ENCODE data around the gene KIF13A. TPM values are rescaled to one million over a fixed set of nuclear protein-coding genes. Genes with fewer than 3 reads are reported as not detected.

The KIF13A gene
- 10 to 100 TPM; 15.5 to 50.5 (median 24.5) TPM for total RNA-seq

DNA sequence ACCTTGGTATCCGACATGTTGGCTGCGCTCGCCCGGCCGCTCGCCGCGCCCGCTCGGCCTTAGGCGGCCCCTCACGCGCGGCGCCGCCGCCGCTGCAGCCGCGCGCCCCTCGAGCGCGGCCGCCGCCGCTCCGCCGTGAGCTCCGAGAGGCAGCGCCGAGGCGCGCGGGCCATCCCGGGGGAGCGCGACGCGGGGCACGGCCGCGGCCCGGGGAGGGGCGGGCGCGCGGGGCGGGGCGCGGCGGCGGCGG lies at the start of gene KIF13A:
Gene KIF13A, minus strand, starts transcription at position 189 of the 250 bp plus-strand sequence. Its CDS starts 172 bp downstream, at position 17.
- in situ Hi-C loops (cut with MboI; ENCODE audit: low pct_unique_long_range_greater_than_20kb in 2 of 9, low sequenced_read_pairs in 9 of 9, unreplicated experiment in 9 of 9) = loop anchor here in 1 of 9 experiments (25.0 kb wide), 1 partner anchor 125 kb away; the partner anchor contains the start of gene NHLRC1
- WGBS, 10 experiments = no CpG with 5 or more reads among the region's 54 CpGs
- ATAC-seq (replicated peaks in 6 of 8) = no peak
- Histone ChIP-seq H3K4me1 (replicated peaks in 1 of 2) (peaks cover 23 to 25% of the 10 kb centered on the region in 2 donors), H3K27ac (peak within 1 kb of the TSS; percentile 90 to 92), H3K4me3 (peak within 1 kb of the TSS; percentile 52 to 94 (median 86))

DNA sequence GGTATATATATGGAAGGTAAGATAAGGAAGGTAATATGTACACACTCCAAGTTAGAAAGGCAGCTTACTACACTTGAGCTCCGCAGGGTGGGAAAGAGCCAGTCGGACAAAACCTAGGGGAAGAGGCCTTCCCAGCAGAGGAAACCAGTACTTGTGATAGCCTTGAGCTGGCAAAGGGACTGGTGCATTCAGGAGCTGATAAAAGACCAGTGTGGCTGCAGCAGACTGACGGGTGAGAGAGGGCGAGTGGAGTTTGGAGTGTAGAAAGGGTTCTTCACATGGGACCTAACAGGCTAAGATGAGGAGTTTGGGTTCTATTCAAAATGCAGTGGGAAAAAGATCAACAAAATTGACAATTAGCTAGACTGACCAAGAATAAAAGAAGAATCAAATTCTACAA lies 49.3 kb upstream of the KIF13A start:
- no peak overlapping the region for H3K27ac ChIP-seq
- ATAC-seq (replicated peaks in 6 of 8) = no peak
- H3K4me3 ChIP-seq = no peak overlapping the region
- in situ Hi-C loops (cut with MboI; ENCODE audit: low pct_unique_long_range_greater_than_20kb in 2 of 9, low sequenced_read_pairs in 9 of 9, unreplicated experiment in 9 of 9) = no loop called here
- no peaks in the 10 kb centered on the region for H3K4me1 ChIP-seq (replicated peaks in 1 of 2)
- WGBS, 10 experiments = 81 to 100% (median 96%) methylated on average over 2 to 4 of the region's 4 CpGs; no CpG with 5 or more reads in 2 of the 10 experiments

DNA sequence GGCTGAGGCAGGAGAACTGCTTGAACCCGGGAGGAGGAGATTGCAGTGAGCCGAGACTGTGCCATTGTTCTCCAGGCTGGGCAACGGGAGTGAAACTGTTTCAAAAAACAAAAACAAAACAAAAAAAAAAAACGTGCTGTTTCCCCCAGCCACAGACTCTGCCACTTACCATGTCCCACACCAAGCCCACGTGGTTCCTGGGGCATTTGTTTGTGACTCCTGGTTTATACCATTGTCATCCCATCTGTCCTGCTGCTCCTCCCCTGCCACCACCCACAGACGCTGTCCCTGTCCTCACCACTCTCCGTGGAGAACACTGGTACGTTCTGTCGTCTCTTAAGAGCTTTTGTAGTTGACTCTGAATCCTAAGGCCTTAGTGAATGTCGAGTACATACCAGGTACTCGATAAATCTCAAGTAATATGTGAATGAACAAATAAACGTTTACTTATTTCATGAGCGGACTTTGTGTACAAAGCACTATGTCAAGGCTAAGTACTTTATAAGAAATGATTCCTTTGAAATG lies 48.0 kb upstream of the KIF13A start:
- in situ Hi-C loops (cut with MboI; ENCODE audit: low pct_unique_long_range_greater_than_20kb in 2 of 9, low sequenced_read_pairs in 9 of 9, unreplicated experiment in 9 of 9) = no loop called here
- H3K4me3 ChIP-seq = no peak overlapping the region
- no peaks in the 10 kb centered on the region for H3K4me1 ChIP-seq (replicated peaks in 1 of 2)
- WGBS, 10 experiments = 79 to 94% (median 84%) methylated on average over 1 to 12 of the region's 13 CpGs; no CpG with 5 or more reads in 2 of the 10 experiments
- no peak for ATAC-seq (replicated peaks in 6 of 8)
- no peak overlapping the region for H3K27ac ChIP-seq

DNA sequence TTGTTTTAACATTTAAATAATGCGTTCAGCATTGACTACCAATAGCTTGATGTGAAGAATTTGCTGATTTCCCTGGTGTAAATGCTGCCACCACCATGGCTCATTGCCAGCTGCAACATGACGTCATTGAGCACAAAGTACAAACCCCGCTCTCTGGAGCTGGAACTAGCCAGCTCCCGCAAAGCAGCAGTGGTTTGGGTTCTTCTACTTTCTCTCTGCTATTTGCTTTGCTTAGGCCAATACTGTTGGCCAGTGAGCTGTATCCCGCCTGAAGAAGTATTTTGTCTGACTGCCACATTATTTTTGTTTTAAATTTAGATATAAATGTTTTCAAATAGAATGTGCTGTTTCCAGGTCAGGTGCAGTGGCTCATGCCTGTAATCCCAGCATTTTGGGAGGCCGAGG lies 47.4 kb upstream of the KIF13A start:
- no peaks in the 10 kb centered on the region for H3K4me1 ChIP-seq (replicated peaks in 1 of 2)
- no peak overlapping the region for H3K27ac ChIP-seq
- H3K4me3 ChIP-seq = no peak overlapping the region
- peak in 5 of 8 experiments; percentile 11 to 51 (median 32) for ATAC-seq (replicated peaks in 6 of 8)
- WGBS, 10 experiments = 50 to 100% (median 86%) methylated on average over 1 to 6 of the region's 6 CpGs
- in situ Hi-C loops (cut with MboI; ENCODE audit: low pct_unique_long_range_greater_than_20kb in 2 of 9, low sequenced_read_pairs in 9 of 9, unreplicated experiment in 9 of 9) = no loop called here

DNA sequence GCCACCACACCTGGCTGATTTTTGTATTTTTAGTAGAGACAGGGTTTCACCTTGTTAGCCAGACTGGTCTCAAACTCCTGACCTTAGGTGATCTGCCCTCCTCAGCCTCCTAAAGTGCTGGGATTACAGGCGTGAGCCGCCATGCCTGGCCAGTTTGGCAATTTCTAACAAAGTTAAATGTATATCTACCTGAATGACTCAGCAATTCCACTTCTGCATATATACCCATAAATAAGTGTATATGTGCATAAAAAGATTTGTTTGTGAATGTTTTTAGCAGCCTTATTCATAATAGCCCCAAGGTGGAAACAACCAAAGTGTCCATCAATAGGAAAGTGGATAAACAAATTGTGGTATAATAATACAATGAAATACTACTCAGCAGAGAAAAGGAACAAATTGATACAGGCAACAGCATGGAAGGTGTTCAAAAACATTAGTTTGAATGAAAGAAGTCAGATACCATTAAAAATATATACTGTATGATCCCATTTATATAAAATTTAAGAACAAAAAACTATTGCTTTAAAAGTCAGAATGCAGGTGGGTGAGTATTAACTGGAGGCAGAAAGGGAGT lies 44.3 kb upstream of the KIF13A start:
- no peak for ATAC-seq (replicated peaks in 6 of 8)
- WGBS, 10 experiments = 70 to 100% (median 92%) methylated on average over 1 to 2 of the region's 2 CpGs; no CpG with 5 or more reads in 3 of the 10 experiments
- no peak overlapping the region for H3K27ac ChIP-seq
- no peaks in the 10 kb centered on the region for H3K4me1 ChIP-seq (replicated peaks in 1 of 2)
- in situ Hi-C loops (cut with MboI; ENCODE audit: low pct_unique_long_range_greater_than_20kb in 2 of 9, low sequenced_read_pairs in 9 of 9, unreplicated experiment in 9 of 9) = no loop called here
- H3K4me3 ChIP-seq = no peak overlapping the region

DNA sequence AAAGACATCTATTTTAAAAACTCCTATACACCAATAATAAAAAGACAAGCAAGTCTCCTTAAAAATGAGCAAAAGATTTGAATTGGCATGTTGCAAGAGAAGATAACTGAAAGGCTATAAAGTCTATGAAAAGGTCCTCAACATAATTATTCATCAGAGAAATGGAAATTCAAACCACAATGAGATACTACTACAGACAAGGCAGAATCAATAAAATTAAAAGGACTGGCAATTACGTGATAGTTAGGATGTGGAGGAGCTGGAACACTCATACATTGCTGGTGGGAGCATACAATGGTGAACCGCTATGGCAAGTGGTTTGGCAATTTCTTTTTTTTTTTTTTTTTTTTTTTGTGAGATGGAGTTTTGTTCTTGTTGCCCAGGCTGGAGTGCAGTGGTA lies 43.8 kb upstream of the KIF13A start:
- Histone ChIP-seq H3K27ac (no peak overlapping the region), H3K4me1 (replicated peaks in 1 of 2) (no peaks in the 10 kb centered on the region), H3K4me3 (no peak overlapping the region)
- WGBS, 10 experiments = 43 to 100% (median 86%) methylated on average over 1 to 2 of the region's 2 CpGs; no CpG with 5 or more reads in 1 of the 10 experiments
- ATAC-seq (replicated peaks in 6 of 8) = no peak
- in situ Hi-C loops (cut with MboI; ENCODE audit: low pct_unique_long_range_greater_than_20kb in 2 of 9, low sequenced_read_pairs in 9 of 9, unreplicated experiment in 9 of 9) = no loop called here

DNA sequence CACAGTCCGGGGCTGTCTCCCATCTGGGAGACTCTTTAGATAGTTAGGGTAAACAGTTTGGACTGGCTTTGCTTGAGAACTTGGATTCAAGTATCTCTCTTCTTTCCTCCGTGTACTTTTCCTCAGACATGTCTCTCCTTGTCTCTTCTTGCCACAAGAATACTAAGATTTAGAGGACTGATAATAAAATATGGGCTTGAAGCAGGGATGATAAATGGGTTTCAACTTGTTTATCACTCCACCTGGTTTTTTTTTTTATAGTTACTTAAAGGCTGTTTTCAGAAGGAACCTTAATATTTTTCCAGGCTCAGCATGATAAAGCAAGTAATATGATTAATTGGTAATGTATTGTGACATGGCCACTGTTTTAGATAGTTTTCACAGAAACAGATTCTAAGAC lies 40.9 kb upstream of the KIF13A start:
- WGBS, 10 experiments = 33 to 86% (median 59%) methylated on average over 1 to 2 of the region's 2 CpGs; no CpG with 5 or more reads in 2 of the 10 experiments
- peaks cover 5 to 8% of the 10 kb centered on the region in 2 donors for H3K4me1 ChIP-seq (replicated peaks in 1 of 2)
- H3K4me3 ChIP-seq = no peak overlapping the region
- no peak overlapping the region for H3K27ac ChIP-seq
- ATAC-seq (replicated peaks in 6 of 8) = no peak
- in situ Hi-C loops (cut with MboI; ENCODE audit: low pct_unique_long_range_greater_than_20kb in 2 of 9, low sequenced_read_pairs in 9 of 9, unreplicated experiment in 9 of 9) = no loop called here

DNA sequence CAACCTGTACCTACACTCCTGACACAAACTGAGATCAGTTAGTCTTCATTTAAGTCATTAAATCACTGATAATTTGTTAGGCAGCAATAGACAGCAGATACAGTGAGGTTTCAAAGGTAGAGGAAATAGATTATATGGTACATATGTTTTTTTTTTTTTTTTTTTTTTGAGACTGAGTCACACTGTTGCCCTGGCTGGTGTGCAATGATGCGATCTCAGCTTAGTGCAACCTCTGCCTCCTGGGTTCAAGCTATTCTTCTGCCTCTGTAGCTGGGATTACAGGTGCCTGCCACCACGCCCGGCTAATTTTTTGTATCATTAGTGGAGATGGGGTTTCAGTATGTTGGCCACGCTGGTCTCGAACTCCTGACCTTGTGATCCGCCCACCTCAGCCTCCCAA lies 38.2 kb upstream of the KIF13A start:
- no peak for ATAC-seq (replicated peaks in 6 of 8)
- 90 to 100% (median 100%) methylated on average over 1 to 2 of the region's 6 CpGs; no CpG with 5 or more reads in 6 of the 10 experiments for WGBS, 10 experiments
- in situ Hi-C loops (cut with MboI; ENCODE audit: low pct_unique_long_range_greater_than_20kb in 2 of 9, low sequenced_read_pairs in 9 of 9, unreplicated experiment in 9 of 9) = no loop called here

DNA sequence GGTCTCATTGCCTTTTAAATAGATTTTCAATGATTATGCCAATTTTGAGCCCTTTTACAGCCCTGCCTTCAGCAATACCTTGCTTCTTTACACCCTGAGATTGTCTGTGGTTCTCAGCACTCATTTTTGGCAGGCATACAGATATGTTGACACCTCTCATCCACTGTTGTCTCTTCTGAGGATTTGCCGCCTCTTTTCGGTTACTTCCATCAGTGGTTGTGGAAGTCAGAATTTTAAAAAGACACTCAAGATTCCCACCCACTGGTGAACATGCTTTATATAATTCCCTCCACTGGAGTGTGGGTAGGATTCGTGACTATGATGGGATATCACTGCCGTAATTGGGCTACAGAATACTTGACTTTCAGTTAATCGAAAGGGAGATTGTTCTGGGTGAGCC lies 37.4 kb upstream of the KIF13A start:
- no peak for ATAC-seq (replicated peaks in 6 of 8)
- 94 to 100% (median 95%) methylated on average over 1 to 5 of the region's 5 CpGs; no CpG with 5 or more reads in 4 of the 10 experiments for WGBS, 10 experiments
- Histone ChIP-seq H3K4me3 (no peak overlapping the region), H3K27ac (no peak overlapping the region), H3K4me1 (replicated peaks in 1 of 2) (peaks cover 15 to 21% of the 10 kb centered on the region in 2 donors)
- in situ Hi-C loops (cut with MboI; ENCODE audit: low pct_unique_long_range_greater_than_20kb in 2 of 9, low sequenced_read_pairs in 9 of 9, unreplicated experiment in 9 of 9) = loop anchor here in 1 of 9 experiments (25.0 kb wide), 1 partner anchor 87 kb away; the partner anchor contains the start of gene NHLRC1

More for the DNA sequence above, 38.2 kb upstream of the KIF13A start:
- Histone ChIP-seq H3K4me1 (replicated peaks in 1 of 2) (peaks cover 15 to 21% of the 10 kb centered on the region in 2 donors), H3K4me3 (no peak overlapping the region), H3K27ac (no peak overlapping the region)

DNA sequence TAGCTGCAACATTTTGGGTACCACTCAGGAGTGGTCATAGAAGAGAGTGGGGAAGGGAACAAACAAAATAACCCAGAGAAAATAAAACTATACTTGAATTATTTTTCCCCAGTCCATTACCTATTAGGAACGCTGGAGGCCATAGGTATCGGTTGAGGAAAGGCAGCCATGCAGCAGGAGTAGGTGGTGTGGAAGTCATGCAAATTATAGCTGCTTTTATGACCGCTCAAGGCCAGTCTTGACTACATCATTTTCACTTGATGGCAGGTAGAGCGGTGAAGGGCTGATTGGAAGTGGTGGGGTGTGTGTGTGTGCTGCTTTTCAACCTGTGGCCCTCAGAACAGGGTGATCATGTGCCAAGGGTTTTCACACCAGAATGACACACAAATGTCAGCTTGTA lies 36.5 kb upstream of the KIF13A start:
- no peak overlapping the region for H3K27ac ChIP-seq
- peaks cover 15 to 21% of the 10 kb centered on the region in 2 donors for H3K4me1 ChIP-seq (replicated peaks in 1 of 2)
- 71 to 100% (median 94%) methylated on average over 1 to 4 of the region's 4 CpGs; no CpG with 5 or more reads in 4 of the 10 experiments for WGBS, 10 experiments
- no peak for ATAC-seq (replicated peaks in 6 of 8)
- no peak overlapping the region for H3K4me3 ChIP-seq
- in situ Hi-C loops (cut with MboI; ENCODE audit: low pct_unique_long_range_greater_than_20kb in 2 of 9, low sequenced_read_pairs in 9 of 9, unreplicated experiment in 9 of 9) = loop anchor here in 1 of 9 experiments (25.0 kb wide), 1 partner anchor 88 kb away; the partner anchor contains the start of gene NHLRC1

DNA sequence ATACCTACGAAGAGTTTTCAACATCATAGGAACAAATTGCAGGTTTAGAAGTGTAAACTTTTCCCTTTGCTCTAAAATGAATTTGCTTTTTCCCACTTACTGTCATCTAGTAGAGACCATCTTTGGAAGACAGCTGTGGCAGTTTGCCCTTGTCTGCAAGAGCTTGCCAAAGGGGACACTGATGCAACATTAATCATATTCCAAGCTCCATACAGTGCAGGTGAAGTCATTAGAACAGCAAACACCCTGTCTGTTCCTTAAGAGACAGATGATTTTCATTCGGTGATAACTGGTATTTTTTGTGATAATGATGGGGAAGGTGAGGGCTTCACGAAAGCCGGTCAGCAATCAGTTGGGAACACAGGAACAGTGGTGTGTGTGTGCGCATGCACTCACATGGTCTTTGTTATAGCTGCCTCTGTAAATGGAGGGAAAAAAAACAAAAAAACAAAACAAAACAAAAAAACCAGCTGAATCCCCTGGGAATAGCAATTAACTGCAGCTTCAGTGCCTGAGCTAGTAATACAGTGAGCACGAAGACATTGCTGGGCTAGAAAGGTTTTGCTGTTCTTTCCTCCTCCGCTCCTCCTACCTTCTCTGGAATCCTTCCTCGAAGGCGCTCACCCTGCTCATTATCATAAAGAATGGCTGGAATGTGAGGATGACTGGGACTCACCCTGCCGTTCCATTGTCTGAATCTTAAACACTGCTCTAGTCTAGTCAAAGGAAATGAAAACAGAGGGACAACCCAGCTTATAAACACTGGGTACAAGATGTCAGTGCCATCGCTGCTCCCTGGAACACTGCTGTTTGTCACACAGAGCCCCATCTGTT lies 35.2 kb upstream of the KIF13A start:
- 24 to 90% (median 40%) methylated on average over 2 to 11 of the region's 11 CpGs for WGBS, 10 experiments
- peak; percentile 85 to 99 (median 88) for ATAC-seq (replicated peaks in 6 of 8)
- Histone ChIP-seq H3K4me3 (peak overlapping the region in 2 of 5 donors; percentile 1 to 4), H3K4me1 (replicated peaks in 1 of 2) (peaks cover 15 to 21% of the 10 kb centered on the region in 2 donors), H3K27ac (peak overlapping the region; percentile 40 to 76)
- in situ Hi-C loops (cut with MboI; ENCODE audit: low pct_unique_long_range_greater_than_20kb in 2 of 9, low sequenced_read_pairs in 9 of 9, unreplicated experiment in 9 of 9) = loop anchor here in 1 of 9 experiments (25.0 kb wide), 1 partner anchor 90 kb away; the partner anchor contains the start of gene NHLRC1

DNA sequence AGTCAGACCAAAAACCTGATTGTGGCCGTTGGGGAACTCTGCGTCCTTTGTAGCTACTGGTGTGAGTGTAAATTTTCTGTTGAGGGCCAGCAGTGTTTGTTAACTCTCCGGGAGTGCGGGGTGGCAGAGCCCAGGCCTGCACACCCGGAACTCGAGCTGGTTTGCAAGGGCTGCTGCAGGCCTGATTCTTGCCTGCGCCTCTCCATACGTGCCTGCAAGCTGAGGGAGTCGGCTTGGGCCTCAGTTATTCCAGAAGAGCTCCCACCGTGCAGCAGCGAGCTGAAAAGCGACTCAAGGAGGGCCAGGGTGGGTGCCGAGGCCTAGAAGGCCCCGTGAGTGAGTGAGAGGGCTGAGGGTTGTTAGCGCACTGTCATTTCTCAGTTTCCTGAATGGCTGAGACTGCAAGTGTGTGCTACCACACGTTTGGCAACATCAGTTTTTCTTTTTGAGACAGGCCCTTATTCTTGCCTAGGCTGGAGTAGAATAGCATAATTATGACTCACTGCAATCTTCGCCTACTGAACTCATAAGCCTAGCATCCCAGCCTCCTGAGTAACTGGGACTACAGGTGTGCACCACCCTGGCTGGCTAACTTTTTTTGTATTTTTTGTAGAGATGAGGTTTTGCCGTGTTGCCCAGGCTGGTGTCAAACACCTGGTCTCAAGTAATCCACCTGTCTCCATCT lies 33.9 kb upstream of the KIF13A start:
- WGBS, 10 experiments = 70 to 100% (median 90%) methylated on average over 1 to 12 of the region's 18 CpGs; no CpG with 5 or more reads in 1 of the 10 experiments
- ATAC-seq (replicated peaks in 6 of 8) = no peak
- H3K27ac ChIP-seq = no peak overlapping the region
- no peak overlapping the region for H3K4me3 ChIP-seq
- peaks cover 15 to 21% of the 10 kb centered on the region in 2 donors for H3K4me1 ChIP-seq (replicated peaks in 1 of 2)
- in situ Hi-C loops (cut with MboI; ENCODE audit: low pct_unique_long_range_greater_than_20kb in 2 of 9, low sequenced_read_pairs in 9 of 9, unreplicated experiment in 9 of 9) = loop anchor here in 1 of 9 experiments (25.0 kb wide), 1 partner anchor 91 kb away; the partner anchor contains the start of gene NHLRC1

All from motor neuron (in vitro differentiated cells).